Measurements from ENCODE around the gene MUC4.

MUC4 gene

GRCh38 chr3:195855471-195856409 is 44.0 kb upstream of the MUC4 start:
- TF ChIP-seq CTCF (IDR thresholded peaks at IDR 0.05; ENCODE audit: low read depth, low read length, missing control alignments), result peak; percentile 17
- no peak for DNase-seq (ENCODE audit: low read depth)
- H3K4me3 ChIP-seq (ENCODE audit: low read depth, low read length), result no peak overlapping the region

GRCh38 chr3:195854628-195855294 is 43.0 kb upstream of the MUC4 start:
- H3K4me3 ChIP-seq (ENCODE audit: low read depth, low read length), result no peak overlapping the region
- no peak for DNase-seq (ENCODE audit: low read depth)
- no peak for TF ChIP-seq CTCF (IDR thresholded peaks at IDR 0.05; ENCODE audit: low read depth, low read length, missing control alignments)

- no peak for TF ChIP-seq CTCF (IDR thresholded peaks at IDR 0.05; ENCODE audit: low read depth, low read length, missing control alignments)
- no peak overlapping the region for H3K4me3 ChIP-seq (ENCODE audit: low read depth, low read length)
- DNase-seq (ENCODE audit: low read depth), result no peak
These were observed 42.3 kb upstream of the MUC4 start for GRCh38 chr3:195853996-195854395.

- DNase-seq (ENCODE audit: low read depth), result no peak
- TF ChIP-seq CTCF (IDR thresholded peaks at IDR 0.05; ENCODE audit: low read depth, low read length, missing control alignments), result no peak
- no peak overlapping the region for H3K4me3 ChIP-seq (ENCODE audit: low read depth, low read length)
These were observed 41.3 kb upstream of the MUC4 start for GRCh38 chr3:195853036-195853435.

- peak; percentile 79 for DNase-seq (ENCODE audit: low read depth)
- TF ChIP-seq CTCF (IDR thresholded peaks at IDR 0.05; ENCODE audit: low read depth, low read length, missing control alignments), result peak; percentile 100
- no peak overlapping the region for H3K4me3 ChIP-seq (ENCODE audit: low read depth, low read length)
These were observed 39.3 kb upstream of the MUC4 start for GRCh38 chr3:195850857-195851543.

- no peak overlapping the region for H3K4me3 ChIP-seq (ENCODE audit: low read depth, low read length)
- no peak for DNase-seq (ENCODE audit: low read depth)
These were observed 37.8 kb upstream of the MUC4 start for GRCh38 chr3:195849322-195850074.

More at GRCh38 chr3:195849322-195850074, 37.8 kb upstream of the MUC4 start:
- no peak for TF ChIP-seq CTCF (IDR thresholded peaks at IDR 0.05; ENCODE audit: low read depth, low read length, missing control alignments)
